Thymus (tissue), 11 donors: ENCODE data around the gene RANBP3L. TPM values are rescaled to one million over a fixed set of nuclear protein-coding genes. Genes with fewer than 3 reads are reported as not detected.
"Not testable (repeated sequence)": the region's sequence is repeated elsewhere in the genome, so short reads cannot be mapped to it uniquely, and the experiment has no call there.

Experiments used
- DNase-seq, 9 donors: peaks; one replicate each; pipeline ENCODE4 v3.0.0-alpha.2; 2013; ENCODE audit warnings: low spot score in 9 of 9, low read depth in 6 of 9, missing footprints in 1 of 9
- H3K27ac ChIP-seq, 2 donors: one replicate each; pipeline ENCODE4 v1.5.1; 2013; ENCODE audit warnings: control low read depth in 1 of 2, low read depth in 1 of 2, low read length in 1 of 2, mild to moderate bottlenecking in 1 of 2, moderate library complexity in 1 of 2
- H3K27me3 ChIP-seq, 2 donors: one replicate each; pipeline ENCODE4 v1.5.1; 2013; ENCODE audit warnings: low read length in 1 of 2; ENCODE audit not compliant: control insufficient read depth in 2 of 2, insufficient read depth in 1 of 2
- H3K36me3 ChIP-seq, 2 donors: one replicate each; pipeline ENCODE4 v1.5.1; 2013; ENCODE audit warnings: low read length in 1 of 2, mild to moderate bottlenecking in 1 of 2, moderate library complexity in 1 of 2; ENCODE audit not compliant: control insufficient read depth in 2 of 2, insufficient read depth in 2 of 2
- H3K4me1 ChIP-seq, 2 donors: one replicate each; pipeline ENCODE4 v1.5.1; 2013; ENCODE audit warnings: low read length in 2 of 2; ENCODE audit not compliant: control insufficient read depth in 2 of 2, insufficient read depth in 2 of 2
- H3K4me3 ChIP-seq, 2 donors: one replicate each; pipeline ENCODE4 v1.5.1; 2013; ENCODE audit warnings: low read length in 2 of 2, control low read depth in 1 of 2, mild to moderate bottlenecking in 1 of 2
- H3K9me3 ChIP-seq, 2 donors: one replicate each; pipeline ENCODE4 v1.5.1; 2013; ENCODE audit warnings: low read length in 1 of 2, mild to moderate bottlenecking in 1 of 2; ENCODE audit not compliant: control insufficient read depth in 2 of 2, insufficient read depth in 1 of 2
- WGBS: extraction: QIAGEN DNeasy Blood & Tissue Kit; methylation state at CpG from one replicate; pipeline ENCODE4 v1.1.7; 2013; 5-methylcytosine and 5-hydroxymethylcytosine counted together
- polyA plus RNA-seq: library from polyadenylated mRNA; stranded (reverse); fragments of 200-250 nt; gene quantifications from one replicate; pipeline ENCODE4 v1.2.3, GENCODE V29; 2013
- total RNA-seq: library from RNA; stranded (reverse); fragments of 120-200 nt; gene quantifications from one replicate; pipeline ENCODE4 v1.2.4, GENCODE V29; 2013
- donor health status: healthy.

The RANBP3L gene
- total and polyA plus RNA-seq, 2 donors, result 0.14 to 0.41 TPM

DNA sequence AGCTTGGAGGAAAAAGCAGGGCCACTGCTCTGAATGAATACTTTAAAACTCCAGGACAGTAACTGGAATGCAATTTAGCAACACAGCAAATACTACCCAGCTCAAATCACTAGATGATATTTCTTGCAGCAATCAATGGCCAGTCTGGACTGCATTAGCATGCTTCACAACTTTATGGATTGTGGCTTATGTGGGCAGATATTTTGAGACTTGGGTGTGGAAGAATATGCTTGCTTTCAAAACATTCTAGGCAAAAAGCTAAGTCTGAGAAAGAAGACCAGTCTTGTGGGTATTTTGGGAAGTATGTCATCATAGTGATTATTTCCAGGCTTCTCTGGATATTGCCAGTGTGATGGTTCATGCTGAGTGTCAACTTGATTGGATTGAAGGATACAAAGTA is 3.1 kb downstream of the RANBP3L start:
- Histone ChIP-seq H3K9me3 (no peaks in the 10 kb centered on the region), H3K27me3 (no peaks in the 10 kb centered on the region), H3K27ac (no peak overlapping the region), H3K4me3 (no peak overlapping the region), H3K4me1 (no peaks in the 10 kb centered on the region), H3K36me3 (no peaks in the 10 kb centered on the region)
- DNase-seq, result no peak

DNA sequence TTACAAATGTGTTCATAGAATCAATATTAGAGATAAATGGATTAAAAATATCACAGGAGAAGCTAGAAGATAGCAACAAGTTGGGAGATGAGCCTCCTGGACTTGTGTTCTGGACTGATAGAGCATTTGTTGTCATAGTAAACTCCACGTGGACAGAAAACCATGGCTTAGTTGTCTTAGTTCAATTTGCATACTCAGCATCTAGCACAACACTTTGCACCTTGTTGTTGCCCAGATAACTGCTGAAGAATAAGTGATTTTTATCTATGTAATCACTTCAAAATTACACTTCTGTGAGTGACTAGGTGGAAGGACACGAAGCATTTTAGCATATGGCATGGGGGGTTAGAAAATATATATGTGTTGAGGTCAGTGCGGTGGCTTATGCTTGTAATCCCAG is 4.0 kb downstream of the RANBP3L start:
- no peak for DNase-seq
- no peaks in the 10 kb centered on the region for H3K4me1 ChIP-seq
- H3K4me3 ChIP-seq, result no peak overlapping the region
- no peak overlapping the region for H3K27ac ChIP-seq
- 98% methylated on average over 3 of the region's 3 CpGs for WGBS
- H3K36me3 ChIP-seq, result no peaks in the 10 kb centered on the region
- no peaks in the 10 kb centered on the region for H3K9me3 ChIP-seq
- no peaks in the 10 kb centered on the region for H3K27me3 ChIP-seq

DNA sequence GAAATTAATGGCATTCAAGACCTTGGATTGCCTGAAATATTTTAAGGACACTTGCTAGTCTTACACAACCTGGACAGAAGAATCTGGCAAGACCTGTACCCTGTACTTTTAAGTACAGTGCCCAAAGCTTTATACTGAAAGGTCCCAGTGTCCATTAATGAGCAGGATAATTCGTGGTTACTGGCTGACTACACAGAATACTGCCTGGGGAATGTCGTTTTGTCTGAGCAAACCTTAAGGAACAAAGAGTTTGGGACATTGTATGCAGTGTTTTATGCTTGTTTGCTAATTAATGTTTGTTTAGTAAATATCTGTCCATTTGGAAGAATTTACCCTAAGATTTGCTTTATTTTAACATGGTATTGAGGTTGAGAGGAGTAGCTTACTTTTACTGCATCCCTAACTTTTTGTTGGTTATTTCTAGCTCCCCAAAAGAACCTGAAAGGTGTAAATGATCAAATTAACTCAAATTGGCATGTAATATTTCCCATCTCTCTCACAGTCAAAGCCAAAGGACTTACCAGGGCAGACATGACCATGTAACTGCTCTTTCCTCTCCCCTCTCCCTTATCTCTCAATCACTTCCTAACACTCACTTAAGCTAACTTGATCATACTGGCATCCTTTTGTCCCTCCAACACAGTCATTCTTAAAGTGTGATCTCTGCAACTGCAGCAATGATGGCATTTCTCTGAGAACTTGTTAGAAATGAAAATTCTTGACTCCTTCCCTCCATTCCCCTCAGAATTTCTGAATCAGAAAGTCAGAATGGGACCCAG is 15.7 kb downstream of the RANBP3L start:
- no peaks in the 10 kb centered on the region for H3K27me3 ChIP-seq
- H3K4me3 ChIP-seq, result no peak overlapping the region
- 87% methylated on average over 2 of the region's 2 CpGs for WGBS
- no peaks in the 10 kb centered on the region for H3K9me3 ChIP-seq
- no peak for DNase-seq
- H3K36me3 ChIP-seq, result no peaks in the 10 kb centered on the region
- no peak overlapping the region for H3K27ac ChIP-seq
- no peaks in the 10 kb centered on the region for H3K4me1 ChIP-seq

DNA sequence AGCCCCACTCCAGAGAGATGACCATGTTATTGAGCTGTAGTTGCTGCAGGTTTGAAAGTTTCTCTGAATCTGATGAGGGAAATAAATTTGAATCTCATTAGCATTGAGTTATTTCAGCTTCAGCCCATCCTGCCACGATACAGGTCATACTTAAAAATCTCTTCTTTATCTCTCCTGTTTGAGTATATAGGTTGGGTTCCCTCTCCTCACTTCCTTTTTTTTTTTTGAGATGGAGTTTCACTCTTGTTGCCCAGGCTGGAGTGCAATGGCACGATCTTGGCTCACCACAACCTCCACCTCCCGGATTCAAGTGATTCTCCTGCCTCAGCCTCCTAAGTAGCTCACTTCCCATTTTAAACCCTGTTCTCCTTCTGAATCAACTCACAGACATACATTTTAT is 17.9 kb downstream of the RANBP3L start:
- H3K4me3 ChIP-seq, H3K9me3 ChIP-seq, H3K36me3 ChIP-seq, H3K4me1 ChIP-seq, H3K27ac ChIP-seq, DNase-seq, H3K27me3 ChIP-seq: not testable (repeated sequence)
- WGBS, result 73% methylated on average over 3 of the region's 3 CpGs

DNA sequence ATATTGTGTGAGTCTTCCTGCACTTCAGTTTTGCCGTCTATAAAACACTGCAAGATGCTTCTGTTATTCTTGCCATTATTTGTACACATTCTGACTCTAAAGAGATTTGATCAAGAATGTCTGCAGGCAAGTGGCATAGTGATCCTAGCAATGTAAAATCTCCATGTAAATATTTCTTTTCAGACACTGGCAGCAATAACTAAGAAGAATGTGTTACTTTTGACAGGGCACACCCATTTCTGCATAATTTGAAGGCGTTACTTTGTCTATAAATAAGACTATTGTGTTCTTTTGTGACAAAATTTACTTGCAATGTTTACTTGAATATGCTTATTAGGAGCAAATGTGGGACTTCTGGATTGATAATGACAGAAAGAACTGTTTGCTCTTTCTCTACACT is 20.1 kb downstream of the RANBP3L start:
- no peaks in the 10 kb centered on the region for H3K36me3 ChIP-seq
- no peaks in the 10 kb centered on the region for H3K9me3 ChIP-seq
- no peaks in the 10 kb centered on the region for H3K27me3 ChIP-seq
- H3K4me1 ChIP-seq, result no peaks in the 10 kb centered on the region
- H3K4me3 ChIP-seq, result no peak overlapping the region
- no peak for DNase-seq
- WGBS, result 97% methylated on average over 2 of the region's 2 CpGs
- no peak overlapping the region for H3K27ac ChIP-seq

DNA sequence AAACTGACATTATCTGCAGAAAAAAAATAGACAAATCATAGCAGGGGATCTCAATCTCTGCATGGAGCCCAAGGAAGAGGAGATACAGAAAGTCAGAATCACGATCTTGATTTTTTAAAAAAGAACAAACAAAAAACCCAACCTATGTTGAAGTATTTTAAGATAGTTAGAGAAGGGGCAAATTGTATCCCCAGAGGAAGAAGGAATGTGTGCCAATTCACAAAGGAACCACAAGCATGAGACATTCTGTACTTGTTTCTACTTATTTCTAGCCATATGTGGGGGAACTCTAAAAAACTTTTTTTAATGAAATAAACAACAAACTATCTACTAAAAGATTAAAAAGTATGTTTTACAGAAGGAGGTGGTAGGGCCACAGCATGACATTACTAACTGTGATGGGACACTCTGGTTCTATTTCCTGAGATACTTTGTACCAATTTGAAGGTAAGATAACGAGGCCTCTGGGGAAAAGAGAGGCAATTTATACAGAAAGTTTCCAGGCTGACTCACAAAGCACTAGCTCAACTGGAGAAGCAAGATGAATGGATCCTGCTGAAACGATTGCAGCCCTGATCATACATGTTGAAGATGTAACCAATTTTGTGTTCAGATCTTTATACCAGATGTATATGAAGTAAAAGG is 22.5 kb downstream of the RANBP3L start:
- WGBS, result 91% methylated on average over 3 of the region's 3 CpGs
- Histone ChIP-seq H3K27ac (no peak overlapping the region), H3K36me3 (no peaks in the 10 kb centered on the region), H3K4me1 (no peaks in the 10 kb centered on the region), H3K9me3 (no peaks in the 10 kb centered on the region), H3K27me3 (no peaks in the 10 kb centered on the region), H3K4me3 (no peak overlapping the region)
- DNase-seq, result no peak

DNA sequence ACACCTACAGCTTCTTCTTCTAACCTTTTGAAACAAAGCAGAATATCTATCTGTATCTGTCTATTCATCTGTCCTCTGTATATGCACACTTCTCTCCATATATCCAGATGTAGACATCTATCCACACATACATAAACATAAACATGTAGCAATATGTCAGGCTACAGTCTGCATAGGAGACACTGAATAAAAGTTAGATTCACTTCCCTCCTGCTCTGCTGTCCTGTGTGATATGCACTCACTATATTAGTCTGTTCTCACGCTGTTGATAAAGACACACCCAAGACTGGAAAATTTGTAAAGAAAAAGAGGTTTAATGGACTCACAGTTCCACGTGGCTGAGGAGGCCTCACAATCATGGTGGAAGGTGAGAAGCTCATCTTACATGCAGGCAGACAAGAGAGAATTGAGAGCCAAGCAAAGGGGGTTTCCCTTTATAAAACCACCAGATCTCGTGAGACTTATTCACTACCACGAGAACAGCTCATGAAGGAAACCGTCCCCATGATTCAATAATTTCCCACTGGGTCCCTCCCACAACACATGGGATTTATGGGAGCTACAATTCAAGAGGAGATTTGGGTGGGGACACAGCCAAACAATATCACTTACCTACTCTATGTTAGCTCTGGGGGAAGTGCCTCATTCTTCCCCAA is 24.1 kb downstream of the RANBP3L start:
- Histone ChIP-seq H3K9me3 (no peaks in the 10 kb centered on the region), H3K27me3 (no peaks in the 10 kb centered on the region), H3K27ac (no peak overlapping the region), H3K4me3 (no peak overlapping the region), H3K36me3 (no peaks in the 10 kb centered on the region), H3K4me1 (no peaks in the 10 kb centered on the region)
- WGBS, result 95% methylated on average over 5 of the region's 5 CpGs
- DNase-seq, result no peak

DNA sequence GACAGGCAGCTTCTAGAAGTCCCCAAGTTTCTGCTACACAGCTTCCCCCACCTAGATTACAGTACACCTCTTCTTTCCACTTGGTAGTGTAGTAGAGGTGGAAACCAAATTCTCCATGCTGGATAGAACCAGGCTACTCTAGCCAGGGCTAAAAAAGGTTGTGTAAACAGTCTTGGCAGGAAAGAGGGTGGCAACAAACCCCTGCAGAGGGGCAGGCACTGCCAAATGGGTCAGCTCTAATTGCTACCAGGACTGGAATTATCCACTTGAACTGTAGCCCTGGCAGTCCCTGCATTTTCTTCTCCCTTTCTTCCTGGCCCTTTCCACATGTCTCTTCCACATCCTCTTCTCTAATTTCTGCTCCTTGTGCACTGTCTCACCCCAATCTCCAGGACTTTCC is 24.8 kb downstream of the RANBP3L start:
- Histone ChIP-seq H3K4me1 (no peaks in the 10 kb centered on the region), H3K27me3 (no peaks in the 10 kb centered on the region), H3K36me3 (no peaks in the 10 kb centered on the region), H3K9me3 (no peaks in the 10 kb centered on the region), H3K4me3 (no peak overlapping the region), H3K27ac (no peak overlapping the region)
- DNase-seq, result no peak

DNA sequence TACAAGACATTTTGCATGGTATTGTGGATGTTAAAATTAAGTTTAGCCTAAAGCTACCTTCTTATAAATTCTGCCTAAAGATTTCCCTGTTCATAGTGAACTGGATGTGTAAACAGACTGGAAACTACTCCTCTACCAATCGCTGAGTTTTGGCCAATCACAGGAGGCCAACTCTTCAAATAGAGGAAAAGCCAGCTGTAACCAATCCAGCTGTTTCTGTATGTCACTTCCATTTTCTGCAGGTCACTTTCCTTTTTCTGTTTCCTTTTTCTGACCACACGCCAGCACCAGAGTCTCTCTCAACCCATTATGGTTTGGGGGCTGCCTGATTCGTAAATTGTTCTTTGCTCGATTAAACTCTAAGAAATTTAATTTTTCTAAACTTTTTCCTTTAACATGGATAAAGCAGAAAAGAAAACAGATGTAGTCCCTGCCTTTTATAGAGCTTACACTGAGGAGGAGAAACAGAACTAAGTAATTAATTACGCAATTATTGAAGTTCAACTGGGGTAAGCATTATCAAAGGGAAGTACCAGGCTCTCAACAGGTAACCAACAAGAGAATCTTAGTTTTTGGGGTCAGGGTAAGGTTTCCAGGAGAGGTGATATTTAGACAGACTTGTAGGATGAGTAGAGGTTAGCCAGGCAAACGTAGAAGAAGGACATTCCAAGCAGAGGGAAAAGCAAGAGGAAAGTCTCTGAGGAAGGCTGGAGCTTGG is 27.7 kb downstream of the RANBP3L start:
- Histone ChIP-seq H3K36me3 (no peaks in the 10 kb centered on the region), H3K4me1 (no peaks in the 10 kb centered on the region), H3K9me3 (no peaks in the 10 kb centered on the region), H3K4me3 (no peak overlapping the region), H3K27me3 (no peaks in the 10 kb centered on the region), H3K27ac (no peak overlapping the region)
- 85% methylated on average over 6 of the region's 6 CpGs for WGBS
- no peak for DNase-seq
